ENCODE data around the gene POLR3C.
"Not testable (repeated sequence)": the region's sequence is repeated elsewhere in the genome, so short reads cannot be mapped to it uniquely, and the experiment has no call there.

The POLR3C gene, protein sequence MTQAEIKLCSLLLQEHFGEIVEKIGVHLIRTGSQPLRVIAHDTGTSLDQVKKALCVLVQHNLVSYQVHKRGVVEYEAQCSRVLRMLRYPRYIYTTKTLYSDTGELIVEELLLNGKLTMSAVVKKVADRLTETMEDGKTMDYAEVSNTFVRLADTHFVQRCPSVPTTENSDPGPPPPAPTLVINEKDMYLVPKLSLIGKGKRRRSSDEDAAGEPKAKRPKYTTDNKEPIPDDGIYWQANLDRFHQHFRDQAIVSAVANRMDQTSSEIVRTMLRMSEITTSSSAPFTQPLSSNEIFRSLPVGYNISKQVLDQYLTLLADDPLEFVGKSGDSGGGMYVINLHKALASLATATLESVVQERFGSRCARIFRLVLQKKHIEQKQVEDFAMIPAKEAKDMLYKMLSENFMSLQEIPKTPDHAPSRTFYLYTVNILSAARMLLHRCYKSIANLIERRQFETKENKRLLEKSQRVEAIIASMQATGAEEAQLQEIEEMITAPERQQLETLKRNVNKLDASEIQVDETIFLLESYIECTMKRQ

DNA sequence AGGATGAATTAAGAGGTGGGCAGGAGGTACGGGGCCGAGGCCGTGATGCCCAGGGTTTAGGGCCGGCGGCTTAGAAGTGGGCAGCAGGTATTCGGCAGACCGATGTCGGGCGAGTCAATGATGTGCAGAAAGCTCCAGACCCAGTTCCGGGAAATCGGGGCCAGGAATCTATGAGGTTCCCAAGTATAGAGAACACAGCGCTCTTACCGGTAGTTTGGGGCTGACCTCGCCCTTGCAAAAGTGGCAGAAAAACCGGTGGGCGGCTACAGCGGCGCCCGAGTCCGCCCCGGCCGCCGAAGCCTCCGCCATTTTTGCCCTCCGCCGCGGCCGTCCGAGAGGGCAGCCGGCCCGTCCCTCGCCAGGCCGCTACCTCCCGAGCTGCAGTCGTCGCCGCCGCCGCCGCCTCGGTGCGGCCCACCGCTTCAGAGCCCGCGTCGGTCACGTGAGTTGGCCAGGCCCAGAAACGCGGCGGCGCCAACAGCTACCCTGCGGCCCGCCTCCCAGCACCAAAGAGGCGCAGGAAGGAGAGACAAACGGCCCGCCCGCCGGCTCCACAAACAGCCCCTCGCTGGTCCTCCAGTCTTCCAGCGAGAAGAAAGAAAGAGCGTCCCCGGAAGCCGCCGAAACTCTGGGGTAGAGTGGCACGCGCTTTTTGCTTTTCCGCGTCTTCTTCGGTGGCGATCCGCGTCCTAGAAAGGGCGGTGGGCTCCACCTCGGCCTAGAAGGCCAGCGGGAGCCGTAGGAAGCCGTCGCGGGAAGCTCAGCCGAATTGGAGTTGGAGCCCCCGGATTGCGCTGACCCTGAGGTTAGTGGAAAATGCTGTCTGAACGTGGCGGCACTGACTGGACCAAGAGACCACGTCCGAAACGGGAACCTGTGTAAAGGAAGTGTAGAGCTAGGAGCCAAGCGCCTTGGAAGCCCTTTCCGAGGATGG, at the start of gene POLR3C, which contains the start of gene RNF115:
Gene POLR3C (plus strand): TSS at position 636 of the 934 bp plus-strand sequence. CDS start 1,577 bp downstream, outside the sequence.
Gene RNF115 (minus strand): TSS at position 531 of the 934 bp plus-strand sequence. CDS start 222 bp downstream, at position 309.
- peak; percentile 95 to 97 for DNase-seq

DNA sequence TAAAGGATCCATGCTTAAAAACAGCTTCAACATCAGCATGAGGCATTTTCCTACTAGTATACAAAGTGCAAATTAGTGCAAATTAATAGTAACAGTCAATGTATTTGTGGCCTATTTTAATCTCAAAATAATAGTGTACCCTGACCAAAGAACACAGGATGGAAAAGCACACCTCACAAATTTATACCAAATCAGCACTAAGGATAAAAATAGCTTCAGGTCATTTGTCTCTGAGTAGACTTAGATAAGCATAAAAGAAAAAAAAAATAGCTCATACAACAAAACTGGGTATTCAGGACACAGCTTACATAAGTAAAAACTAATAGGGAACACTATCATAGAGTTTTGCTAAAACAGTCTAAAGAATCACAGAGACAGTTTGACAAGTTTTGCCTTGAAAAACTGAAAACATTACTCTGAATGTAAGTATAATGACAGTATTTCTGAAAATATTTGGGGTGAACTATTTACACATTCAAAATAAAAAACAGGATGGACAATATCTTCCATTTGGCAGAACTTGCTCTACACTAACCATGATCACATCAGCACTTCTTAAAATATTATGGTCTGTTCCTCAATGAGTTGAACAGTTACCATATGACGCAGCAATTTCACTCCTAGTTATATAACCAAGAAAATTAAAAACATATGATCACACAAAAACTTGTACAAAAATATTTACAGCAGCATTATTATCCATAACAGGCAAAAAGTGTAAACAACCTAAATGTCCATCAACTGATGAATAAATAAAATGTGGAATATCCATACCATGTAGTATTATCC, 46.4 kb upstream of the POLR3C start:
- no peak for DNase-seq

DNA sequence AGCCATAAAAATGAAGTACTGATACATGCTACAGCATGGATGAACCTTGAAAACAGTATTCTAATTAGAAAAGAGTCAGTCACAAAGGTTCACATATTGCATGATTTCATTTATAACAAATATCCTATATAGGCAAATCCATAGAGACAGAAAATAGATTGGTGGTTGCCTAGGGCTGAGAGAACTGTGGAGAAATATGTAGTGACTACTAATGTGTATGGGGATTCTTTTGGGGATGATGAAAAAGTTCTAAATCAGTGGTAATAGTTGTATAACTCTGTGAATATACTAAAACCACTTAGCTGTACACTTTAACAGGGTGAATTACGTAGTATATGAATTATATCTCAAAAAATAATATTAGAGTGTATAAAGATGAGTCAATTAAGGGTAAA, 45.9 kb upstream of the POLR3C start:
- no peak for DNase-seq

DNA sequence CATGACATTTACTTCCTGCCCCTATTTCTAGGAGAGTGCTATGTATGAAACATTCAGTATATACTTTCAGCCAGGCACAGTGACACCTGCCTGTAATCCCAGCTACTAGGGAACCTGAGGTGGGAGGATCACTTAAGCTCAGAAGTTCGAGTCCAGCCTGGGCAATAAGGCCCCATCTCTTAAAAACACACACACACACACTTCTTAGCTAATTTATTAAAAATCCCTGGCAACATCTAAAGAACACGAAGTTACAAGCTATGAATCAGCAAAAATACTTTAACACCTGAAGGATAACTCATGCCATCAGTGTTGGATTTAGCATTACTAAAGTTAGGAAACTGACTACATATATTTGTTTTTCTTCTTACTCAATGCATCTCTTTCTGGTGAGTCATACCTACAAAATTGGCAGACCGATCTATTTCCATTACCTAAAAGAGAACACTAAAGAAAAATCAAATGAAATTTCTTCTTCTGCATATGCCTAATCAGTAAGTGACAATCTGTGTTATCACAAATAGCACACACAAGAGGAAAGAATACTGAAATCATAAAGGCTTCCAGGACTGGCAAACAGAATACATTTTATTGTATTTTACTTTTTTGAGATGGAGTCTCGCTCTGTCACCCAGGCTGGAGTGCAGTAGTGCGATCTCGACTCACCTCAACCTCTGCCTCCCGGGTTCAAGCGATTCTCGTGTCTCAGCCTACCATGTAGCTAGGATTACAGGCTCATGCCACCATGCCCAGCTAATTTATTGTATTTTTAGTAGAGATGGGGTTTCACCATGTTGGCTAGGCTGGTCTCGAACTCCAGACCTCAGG, 41.5 kb upstream of the POLR3C start:
- no peak for DNase-seq

DNA sequence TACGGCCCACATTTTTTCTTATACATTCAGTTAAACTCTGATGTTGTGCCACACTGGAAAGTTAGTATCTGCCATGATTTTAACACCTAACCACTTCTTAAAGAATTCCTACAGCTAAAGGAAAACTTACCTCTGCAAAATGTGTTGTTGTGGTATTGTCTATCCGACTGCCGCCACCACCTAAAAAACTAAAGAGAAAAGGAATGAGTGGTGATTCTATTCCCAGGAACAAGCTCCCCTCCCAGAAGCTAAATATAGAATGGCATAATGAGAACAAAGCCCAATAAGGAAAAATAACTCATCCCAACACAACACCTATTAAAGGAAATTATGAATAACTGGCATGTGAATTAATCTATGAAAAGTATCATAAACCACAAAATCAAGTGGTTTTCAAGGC, 39.6 kb upstream of the POLR3C start:
- no peak for DNase-seq

DNA sequence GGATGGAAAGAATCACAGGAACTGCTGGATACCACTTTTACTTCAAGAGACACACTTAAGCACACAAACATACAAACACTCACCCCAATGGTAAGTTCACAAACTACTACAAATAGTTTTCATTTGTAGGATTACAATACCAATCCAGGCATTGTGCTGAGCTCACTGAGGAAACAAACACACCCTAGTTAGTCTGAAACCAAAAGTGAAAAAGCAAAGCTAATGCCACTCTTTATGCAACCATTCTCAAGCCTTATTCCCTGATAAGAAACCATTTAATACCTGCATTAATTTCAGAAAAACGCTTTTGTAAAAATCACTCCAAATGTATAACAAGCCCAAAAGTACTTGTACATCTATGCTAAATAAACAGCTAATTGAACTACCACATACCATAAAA, 38.5 kb upstream of the POLR3C start:
- DNase-seq, result no peak

DNA sequence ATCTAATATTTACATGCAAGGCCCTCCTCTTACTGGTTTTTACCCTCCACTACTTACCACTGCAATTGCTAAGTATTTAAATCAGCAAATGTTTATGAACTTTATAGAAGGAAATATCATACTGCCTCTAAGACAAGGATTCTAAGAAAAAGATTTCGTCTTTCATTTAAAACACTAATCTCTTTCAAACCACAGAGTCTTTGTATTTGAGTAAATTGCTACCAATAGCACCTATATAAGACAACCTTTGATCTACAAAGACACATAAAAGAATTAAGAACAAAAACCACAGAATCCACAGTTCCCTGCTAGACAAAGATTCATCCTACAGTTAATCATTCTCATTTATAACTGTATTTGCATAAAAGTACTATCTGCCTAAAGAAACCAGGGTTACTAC, 37.7 kb upstream of the POLR3C start:
- no peak for DNase-seq

DNA sequence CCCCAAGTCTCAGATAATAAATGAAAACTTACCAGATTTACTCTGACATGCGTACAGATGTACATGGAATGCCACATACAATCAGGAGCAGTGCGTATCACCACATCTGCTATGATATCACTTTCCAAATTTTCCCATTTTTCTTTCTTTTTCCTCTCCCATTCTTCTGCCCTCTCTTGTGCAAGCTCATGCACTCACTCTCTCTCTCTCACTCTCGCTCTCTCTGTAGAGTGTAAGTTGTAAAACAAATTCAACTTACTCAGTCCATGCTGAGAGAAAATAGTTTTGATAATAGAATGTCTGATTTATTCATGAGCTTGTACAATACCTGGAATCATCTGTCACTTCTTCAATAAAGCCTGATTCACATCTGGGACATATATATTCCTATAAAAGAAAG, 35.4 kb upstream of the POLR3C start:
- no peak for DNase-seq

DNA sequence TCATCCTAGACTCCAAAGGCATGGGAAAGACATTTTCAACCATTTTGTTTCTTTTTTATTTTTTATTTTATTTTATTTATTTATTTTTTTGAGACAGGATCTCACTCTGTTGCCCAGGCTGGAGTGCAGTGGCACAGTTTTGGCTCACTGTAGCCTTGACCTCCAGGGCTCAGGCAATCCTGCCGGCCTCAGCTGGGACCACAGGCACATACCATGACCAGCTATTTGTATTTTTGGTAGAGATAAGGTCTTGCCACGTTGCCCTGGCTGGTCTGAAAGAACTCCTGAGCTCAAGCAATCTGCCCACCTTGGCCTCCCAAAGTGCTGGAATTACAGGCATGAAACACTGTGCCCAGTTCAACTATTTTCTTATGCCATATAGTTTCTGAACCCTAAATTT, 32.1 kb upstream of the POLR3C start:
- not testable (repeated sequence) for DNase-seq

DNA sequence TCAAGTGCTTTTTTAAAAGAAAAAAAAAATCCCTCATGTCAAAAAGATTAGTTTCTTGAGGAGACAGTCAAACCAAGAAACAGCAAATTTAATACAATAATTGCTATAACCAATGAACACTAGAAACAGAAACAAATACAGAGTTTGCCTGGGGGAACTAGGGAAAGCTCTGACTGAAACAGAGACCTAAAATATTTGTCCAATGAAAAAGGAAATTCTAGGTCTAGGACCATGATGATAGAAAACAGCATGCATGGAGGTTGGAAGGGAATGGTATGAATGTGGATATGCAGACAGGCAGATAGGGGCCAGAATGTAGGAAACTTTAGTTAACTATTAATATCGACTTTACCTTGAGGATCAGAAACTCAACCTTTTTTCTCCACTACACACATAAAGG, 31.5 kb upstream of the POLR3C start:
- DNase-seq, result no peak

DNA sequence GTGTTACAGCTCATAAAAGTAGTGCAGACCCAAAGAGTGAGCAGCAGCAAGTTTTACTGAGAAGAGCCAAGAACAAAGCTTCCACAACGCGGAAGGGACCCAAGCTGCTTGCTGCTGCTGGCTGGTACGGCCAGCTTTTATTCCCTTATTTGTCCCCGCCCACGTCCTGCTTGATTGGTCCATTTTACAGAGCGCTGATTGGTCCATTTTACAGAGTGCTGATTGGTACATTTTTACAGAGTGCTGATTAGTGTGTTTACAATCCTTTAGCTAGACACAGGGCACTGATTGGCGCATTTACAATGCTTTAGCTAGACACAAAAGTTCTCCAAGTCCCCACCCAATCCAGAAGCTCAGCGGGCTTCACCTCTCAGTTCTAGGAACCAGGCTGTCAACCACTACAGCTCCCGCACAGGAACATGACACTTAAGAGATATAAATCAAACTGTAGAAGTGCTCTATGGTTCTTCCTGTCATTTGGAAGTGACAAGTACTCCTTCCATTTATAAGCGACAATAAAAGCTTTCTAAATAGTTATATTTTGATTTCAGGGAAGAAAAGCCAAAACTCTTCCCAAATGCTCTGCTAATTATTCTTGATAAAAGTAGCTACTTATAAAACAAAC, 28.6 kb upstream of the POLR3C start:
- no peak for DNase-seq

DNA sequence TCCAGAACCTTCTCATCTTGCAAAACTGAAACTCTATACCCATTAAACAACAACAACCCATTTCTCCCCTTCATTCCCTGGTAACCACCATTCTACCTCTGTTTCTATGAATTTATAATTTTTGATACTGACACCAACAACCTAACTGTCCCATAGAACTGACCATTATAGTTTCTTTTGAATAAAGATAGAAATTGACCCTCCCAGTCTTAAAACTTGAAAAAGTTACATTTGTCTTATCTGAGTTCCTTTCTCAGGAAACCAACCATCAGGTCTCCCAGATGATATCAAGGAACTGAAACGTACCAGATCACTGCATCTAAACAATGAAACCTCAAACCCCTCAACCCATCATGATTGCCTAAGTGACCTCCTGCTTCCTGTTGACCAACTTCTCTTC, 27.2 kb upstream of the POLR3C start:
- no peak for DNase-seq

DNA sequence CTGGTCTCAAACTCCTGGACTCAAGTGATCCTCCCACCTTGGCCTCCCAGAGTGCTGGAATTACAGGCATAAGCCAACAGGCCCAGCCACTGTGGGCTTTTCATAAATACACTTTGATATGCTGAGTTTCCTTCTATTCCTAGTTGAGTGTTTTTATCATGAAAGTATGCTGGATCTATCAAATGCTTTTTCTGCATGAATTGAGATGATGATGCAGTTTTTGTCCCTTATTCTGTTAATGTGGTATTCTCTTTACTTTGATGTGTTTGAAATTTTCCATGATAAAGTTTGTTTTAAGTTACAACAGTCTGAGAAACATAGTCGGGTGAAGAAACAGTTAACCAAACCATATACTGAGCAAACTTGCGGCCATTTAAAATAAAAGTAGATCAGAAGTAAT, 24.2 kb upstream of the POLR3C start:
- no peak for DNase-seq

DNA sequence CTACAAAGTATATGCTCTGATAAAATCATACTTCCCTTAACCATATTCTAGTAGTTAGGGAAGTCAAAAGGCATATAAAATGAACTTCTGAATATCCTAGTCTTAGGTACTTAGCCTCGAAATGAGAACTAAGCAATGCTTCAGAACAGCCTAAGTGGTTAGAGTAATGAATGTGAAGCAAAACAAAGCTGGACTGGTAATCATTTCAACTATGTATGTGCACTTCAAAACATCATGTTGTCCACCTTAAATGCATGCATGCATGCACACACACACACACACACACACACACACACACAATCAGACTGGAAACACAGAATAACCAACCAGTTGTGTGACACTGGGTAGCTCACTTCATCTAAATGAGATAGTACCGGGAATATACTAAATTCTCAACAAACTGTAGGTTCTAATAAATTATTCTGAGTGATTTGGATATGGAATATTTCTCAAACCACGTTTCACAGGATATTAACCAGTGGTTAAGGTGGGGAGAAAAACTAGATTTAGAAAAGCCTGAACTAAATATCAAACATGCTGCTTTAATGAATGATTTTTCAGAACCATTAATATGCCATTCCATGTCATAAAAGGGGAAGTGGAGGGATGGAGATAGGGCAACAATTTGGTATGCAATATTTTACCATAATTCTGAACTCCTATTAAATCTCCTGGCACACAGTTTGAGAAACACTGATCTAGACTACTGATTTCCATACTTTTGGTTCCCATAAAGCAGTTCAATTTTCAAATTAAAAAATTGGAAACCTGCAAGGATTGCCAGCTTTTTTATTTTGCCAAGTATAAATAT, 19.6 kb upstream of the POLR3C start:
- no peak for DNase-seq

DNA sequence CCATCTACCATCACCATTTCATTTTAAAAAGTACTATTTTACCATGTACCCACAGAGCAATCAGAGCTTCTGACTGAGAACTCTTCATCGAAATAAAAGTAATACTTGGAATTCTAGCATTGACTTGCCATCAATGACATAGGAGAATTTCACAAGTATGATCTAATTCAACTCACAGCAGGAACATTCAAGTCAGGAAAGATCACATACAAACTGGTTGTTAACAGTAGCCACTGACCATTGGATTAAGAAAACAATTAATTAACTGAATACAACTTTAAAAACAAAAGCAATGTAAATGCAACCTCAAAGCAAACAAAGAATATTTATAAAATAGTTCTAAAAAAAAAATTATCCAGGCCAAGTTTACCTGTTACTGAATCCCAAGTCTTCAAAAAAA, 18.9 kb upstream of the POLR3C start:
- no peak for DNase-seq

DNA sequence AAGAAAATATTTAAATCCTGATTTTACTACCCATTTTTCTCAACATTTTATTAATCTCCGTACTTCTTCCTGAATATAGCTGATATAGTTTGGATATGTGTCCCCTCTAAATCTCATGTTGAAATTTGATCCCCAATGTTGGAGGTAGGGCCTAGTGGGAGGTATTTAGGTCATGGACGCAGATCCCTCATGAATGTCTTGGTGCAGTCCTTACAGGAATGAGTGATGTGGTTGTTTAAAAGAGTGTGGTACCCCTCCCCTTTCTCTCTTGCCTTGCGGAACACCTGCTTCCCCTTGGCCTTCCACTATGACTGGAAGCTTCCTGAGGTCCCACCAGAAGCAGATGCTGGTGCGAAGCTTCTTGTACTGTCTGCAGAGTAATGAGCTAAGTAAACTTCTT, 17.6 kb upstream of the POLR3C start:
- no peak for DNase-seq

DNA sequence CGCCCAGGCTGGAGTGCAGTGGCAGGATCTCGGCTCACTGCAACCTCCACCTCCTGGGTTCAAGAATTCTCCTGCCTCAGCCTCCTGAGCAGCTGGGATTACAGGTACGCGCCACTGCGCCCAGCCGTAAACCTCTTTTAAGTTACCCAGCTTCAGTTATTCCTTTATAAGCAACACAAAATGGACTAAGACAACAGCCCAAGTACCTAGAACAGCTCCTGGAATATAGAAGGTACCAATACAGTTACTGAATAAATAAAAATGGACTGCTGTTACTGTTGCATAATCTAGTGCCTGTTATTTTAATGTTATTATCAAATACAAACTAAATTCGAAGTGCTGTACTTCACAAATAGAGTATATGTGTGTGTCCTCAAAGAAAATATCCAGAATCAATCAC, 17.2 kb upstream of the POLR3C start:
- no peak for DNase-seq

DNA sequence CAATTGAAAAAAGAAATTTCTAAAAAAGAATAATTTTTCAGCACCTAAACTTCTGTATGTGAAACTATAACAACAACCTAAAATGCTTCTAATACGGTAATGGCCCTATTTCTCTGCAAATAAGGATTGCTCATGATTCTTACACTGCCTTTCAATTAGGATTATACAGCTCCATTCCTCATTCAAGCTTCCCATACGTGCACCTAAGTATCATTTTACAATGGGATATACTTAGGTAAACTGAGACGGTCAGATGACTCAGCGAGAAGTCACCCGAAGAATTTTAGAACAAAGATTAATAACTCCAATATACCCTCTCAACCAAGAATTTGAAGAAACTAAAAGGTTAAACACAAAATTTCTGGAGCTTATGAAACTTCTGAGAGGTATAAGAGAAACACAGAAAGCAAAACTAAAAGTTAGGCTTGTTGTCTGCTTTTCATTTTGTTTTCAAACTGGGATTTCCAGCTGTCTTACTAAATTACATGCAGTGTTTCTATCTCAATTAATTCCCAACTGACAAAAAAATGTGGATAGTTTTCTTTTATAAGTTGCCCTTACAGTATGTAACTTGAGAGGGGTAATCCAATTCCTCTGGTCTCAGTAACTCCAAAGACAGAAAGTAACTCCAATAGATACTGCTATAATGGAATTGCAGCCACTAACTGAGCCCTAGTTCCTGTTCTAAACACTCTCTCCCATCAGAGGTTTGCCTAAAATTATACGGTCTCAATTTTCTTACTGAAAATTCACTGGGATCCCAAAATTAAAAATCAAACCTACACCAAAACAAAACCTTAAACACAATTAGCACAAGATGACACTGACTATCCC, 10.8 kb upstream of the POLR3C start:
- not testable (repeated sequence) for DNase-seq

DNA sequence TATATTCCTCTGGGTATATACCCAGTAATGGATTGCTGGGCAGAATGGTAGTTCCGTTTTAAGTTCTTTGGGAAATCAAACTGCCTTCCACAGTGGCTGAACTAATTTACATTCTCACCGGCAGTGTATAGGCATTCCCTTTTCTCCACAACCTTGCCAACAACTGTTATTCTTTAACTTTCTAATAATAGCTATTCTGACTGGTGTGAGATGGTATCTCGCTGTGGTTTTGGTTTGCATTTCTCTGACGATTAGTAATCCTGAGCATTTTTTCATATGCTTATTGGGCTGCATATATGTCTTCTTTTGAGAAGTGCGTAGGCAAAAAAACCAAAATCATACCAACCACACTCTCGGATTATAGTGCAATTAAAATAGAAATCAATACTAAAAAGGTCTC, 5.9 kb upstream of the POLR3C start:
- DNase-seq, result not testable (repeated sequence)
